Measurements from ENCODE around the gene PLCL2.

PLCL2 gene

DNA sequence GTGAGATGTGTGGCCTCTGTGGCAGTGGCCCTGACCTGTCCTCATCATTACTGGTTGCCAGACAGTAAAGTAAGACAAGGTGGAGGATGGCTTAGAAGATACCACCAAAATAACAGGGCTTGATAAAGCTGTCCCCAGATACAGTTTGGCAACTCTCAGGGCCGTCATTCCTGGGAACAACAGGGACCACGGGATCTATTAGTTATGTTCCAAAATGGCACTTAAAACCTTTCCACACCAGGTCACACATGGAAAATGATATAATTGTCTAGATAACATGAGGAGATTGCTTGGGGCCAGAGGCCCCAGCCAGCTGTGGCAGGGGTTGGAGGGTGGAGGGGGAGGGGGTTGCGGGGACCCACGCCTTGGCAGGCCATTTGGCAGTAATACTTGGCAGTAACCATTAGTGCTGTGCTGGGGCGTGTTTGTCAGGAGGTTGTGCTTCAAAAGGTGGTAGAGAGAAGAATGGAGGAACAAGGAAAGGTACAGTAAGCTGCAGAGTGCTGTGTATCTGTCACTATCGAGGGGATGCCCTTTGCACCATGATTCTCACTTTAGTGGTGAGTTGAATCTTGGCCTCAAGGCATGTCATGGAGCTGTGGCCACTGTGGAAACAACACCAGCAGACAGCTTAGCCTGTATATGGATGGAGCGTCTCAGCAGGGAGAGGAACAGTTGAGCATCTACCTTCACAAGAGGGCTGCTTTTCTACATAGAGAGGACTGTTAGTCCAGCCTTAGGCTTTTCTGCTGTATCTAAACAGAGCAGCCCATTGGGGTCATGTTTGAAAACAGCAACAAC is 14.0 kb downstream of the PLCL2 start:
- TF ChIP-seq, protein P1, sequence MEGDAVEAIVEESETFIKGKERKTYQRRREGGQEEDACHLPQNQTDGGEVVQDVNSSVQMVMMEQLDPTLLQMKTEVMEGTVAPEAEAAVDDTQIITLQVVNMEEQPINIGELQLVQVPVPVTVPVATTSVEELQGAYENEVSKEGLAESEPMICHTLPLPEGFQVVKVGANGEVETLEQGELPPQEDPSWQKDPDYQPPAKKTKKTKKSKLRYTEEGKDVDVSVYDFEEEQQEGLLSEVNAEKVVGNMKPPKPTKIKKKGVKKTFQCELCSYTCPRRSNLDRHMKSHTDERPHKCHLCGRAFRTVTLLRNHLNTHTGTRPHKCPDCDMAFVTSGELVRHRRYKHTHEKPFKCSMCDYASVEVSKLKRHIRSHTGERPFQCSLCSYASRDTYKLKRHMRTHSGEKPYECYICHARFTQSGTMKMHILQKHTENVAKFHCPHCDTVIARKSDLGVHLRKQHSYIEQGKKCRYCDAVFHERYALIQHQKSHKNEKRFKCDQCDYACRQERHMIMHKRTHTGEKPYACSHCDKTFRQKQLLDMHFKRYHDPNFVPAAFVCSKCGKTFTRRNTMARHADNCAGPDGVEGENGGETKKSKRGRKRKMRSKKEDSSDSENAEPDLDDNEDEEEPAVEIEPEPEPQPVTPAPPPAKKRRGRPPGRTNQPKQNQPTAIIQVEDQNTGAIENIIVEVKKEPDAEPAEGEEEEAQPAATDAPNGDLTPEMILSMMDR (IDR thresholded peaks at IDR 0.05): no peak

DNA sequence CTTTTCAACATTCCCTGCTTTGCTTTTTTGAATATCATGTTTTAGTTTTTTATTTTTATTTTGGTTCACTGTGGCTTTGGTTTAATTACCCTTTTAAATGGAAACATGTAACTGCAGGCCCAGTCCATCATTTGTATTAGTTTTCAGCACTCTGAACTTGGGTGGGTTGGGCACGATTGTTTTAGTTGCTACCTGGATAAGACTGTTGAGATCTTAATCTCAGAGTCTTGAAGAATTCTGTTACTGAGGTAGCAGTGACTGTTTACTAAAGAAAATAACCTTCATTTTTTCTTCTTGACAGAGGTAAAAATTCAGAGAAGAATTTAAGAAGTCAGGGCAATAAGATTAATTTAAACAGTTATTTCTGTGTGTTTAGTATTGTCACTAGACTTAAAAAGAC is 15.2 kb downstream of the PLCL2 start:
- TF ChIP-seq, protein P1 (IDR thresholded peaks at IDR 0.05): no peak

DNA sequence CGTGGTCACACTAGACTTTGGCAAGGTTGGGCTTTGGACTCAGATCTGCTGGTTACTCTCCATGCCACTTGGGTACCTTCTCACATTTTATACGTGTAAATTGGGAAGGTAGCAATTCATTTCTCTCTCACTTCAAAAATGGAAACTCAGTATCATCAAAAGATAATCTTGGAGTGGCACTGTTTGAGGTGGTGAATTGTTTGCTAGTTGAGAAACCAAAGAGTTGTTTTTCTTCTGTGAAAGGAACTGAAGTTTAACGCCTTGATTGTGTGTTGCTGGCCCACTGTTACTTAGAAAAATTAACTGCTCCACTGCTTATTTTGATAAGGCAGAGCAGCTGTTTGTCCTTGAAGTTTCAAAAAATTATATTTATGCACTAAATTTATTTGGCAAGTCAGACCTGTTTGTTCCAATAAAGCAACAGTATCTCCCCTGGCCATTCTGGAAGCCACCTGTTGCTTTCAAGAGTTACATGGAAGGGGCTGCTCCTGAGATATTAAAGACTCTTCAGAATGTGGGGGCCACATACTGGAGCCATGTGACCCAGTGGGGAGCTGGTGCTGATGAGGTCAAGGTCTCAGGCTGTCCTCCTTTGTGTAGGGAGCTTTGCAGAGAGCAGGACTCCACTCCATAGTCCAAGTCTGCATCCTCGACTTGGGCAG is 16.2 kb downstream of the PLCL2 start:
- TF ChIP-seq, protein P1 (IDR thresholded peaks at IDR 0.05): no peak

DNA sequence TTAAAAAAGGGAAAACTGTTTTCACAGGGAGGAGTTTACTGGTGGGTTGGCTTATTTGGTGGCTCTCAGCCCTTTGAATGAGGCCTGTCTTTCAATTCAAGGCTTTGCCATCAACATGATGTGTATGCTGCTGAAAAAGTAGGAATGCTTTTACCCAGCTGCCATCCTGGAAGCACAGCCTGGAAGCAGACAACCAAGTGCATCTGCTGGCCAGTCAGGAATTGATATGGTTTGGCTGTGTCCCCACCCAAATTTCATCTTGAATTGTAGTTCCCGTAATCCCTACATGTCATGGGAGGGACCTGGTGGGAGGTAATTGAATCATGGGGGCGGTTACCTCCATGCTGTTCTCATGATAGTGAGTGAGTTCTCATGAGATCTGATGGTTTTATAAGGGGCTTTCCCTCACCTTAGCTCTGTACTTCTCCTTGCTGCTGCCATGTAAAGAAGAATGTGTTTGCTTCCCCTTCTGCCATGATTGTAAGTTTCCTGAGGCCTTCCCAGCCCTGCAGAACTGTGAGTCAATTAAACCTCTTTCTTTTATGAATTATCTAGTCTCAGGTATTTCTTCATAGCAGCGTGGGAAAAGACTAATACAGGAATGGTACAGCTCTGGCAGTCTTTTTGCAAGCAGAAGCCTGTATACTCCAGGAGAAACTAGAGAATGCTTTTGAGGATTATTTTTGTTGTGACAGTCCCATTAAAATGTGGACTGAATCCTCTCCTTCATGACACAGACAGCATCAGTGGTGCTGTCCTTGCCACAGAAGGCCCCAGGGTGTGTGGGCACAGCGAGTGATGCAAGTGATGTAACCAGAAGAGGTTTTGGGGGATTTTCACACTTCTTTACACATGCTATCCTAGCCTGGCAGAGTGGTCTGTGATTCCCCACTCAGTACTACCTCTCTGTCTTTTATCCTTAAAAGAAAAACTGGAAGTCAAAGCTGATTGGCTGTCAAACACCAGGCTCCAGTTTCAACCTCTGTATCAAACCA is 20.0 kb downstream of the PLCL2 start:
- TF ChIP-seq, protein P1 (IDR thresholded peaks at IDR 0.05): no peak

DNA sequence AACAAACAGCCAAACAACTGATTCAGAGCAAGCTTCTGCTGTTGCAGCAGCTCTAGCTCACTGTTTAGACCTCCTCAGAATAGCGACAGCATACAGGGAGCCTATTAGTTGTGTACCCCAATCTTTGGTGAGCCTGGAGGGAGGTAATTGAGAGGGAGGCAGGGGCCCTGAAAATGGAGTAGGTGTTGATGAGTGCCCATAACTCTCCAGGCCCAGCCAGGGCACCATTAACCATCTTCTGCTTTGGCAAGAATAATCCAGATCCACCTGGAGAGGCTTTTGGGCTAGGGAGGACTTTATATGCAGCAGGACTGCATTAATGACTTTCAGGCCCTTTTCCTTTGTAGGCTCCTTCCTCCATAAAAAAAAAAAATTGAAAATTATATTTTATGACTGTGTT is 20.9 kb downstream of the PLCL2 start:
- TF ChIP-seq, protein P1 (IDR thresholded peaks at IDR 0.05): no peak

DNA sequence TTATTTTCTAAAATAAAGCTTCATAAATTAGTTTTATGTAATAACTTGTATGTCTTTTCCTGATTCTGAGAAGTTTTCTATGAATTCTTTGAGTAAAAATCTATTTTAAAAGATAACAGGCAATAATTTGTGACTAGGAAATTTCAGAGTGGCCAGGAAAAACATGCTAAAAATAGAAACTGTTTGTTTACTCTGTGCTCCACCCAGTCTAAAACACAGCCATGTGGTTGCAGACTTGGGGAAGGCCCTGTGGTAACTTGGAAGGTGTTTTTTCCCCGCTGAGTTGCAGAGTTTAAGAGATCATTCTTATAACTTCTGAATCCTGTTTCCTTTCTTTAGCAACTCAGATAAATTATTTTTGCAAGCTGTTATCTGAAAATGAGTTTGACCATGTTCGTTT is 21.9 kb downstream of the PLCL2 start:
- TF ChIP-seq, protein P1 (IDR thresholded peaks at IDR 0.05): no peak

DNA sequence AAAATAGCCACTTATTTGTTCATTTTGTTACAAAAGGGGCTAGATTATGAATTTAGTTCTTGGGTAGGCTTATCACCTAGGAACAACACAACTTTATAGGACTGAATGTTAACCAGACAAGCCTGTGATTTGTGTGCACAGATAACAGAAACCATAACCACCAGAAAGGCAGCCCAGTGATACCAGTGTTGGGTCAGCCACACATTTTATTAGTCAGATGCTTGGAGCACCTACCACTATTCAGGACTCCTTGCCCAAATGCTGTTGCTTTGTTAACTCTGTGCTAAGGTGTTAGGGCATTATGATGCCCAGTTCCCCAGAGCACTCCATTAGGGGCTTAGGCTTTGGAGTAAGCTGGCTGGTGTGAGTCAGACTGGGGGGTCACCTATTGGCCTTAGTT is 22.5 kb downstream of the PLCL2 start:
- TF ChIP-seq, protein P1 (IDR thresholded peaks at IDR 0.05): no peak
